HG03558 (cell line): Measurements from ENCODE around the gene SERINC5.

Experiments used
- ATAC-seq: cut with Tn5 transposase; IDR thresholded peaks from one replicate; pipeline ENCODE4 v1.9.1; 2021; ENCODE audit warnings: moderate number of reproducible peaks; ENCODE audit not compliant: unreplicated experiment; ENCODE audit errors: extremely low read depth

The SERINC5 gene

GRCh38 chr5:80230269-80230992, 25.4 kb downstream of the SERINC5 start:
- ATAC-seq = no peak

- no peak for ATAC-seq
Measured at GRCh38 chr5:80229902-80230255, 26.0 kb downstream of the SERINC5 start.

GRCh38 chr5:80227979-80228596, 27.8 kb downstream of the SERINC5 start:
- ATAC-seq = no peak

- ATAC-seq = no peak
Measured at GRCh38 chr5:80225934-80226326, 29.9 kb downstream of the SERINC5 start.

GRCh38 chr5:80225189-80225933, 30.5 kb downstream of the SERINC5 start:
- no peak for ATAC-seq

- ATAC-seq = no peak
Measured at GRCh38 chr5:80223561-80223960, 32.3 kb downstream of the SERINC5 start.

GRCh38 chr5:80220245-80220897, 35.5 kb downstream of the SERINC5 start:
- no peak for ATAC-seq

GRCh38 chr5:80219391-80219790, 36.5 kb downstream of the SERINC5 start:
- no peak for ATAC-seq

GRCh38 chr5:80217667-80218066, 38.2 kb downstream of the SERINC5 start:
- no peak for ATAC-seq

GRCh38 chr5:80216753-80217596, 38.9 kb downstream of the SERINC5 start:
- ATAC-seq = no peak

GRCh38 chr5:80216096-80216495, 39.8 kb downstream of the SERINC5 start:
- no peak for ATAC-seq

- no peak for ATAC-seq
Measured at GRCh38 chr5:80215523-80215922, 40.3 kb downstream of the SERINC5 start.

- ATAC-seq = no peak
Measured at GRCh38 chr5:80213466-80213865, 42.4 kb downstream of the SERINC5 start.

GRCh38 chr5:80212171-80212667, 43.6 kb downstream of the SERINC5 start:
- ATAC-seq = no peak

- ATAC-seq = no peak
Measured at GRCh38 chr5:80211327-80211726, 44.5 kb downstream of the SERINC5 start.

GRCh38 chr5:80210014-80210413, 45.8 kb downstream of the SERINC5 start:
- ATAC-seq = no peak

- ATAC-seq = no peak
Measured at GRCh38 chr5:80208381-80208780, 47.5 kb downstream of the SERINC5 start.

GRCh38 chr5:80207832-80208231, 48.0 kb downstream of the SERINC5 start:
- ATAC-seq = no peak

GRCh38 chr5:80206282-80206681, 49.6 kb downstream of the SERINC5 start:
- ATAC-seq = no peak

- ATAC-seq = no peak
Measured at GRCh38 chr5:80205846-80206245, 50.0 kb downstream of the SERINC5 start.
